ENCODE data around the gene NUCKS1.

Gene NUCKS1

GRCh38 chr1:205711105-205712048 is 38.6 kb downstream of the NUCKS1 start:
- peak overlapping the region; percentile 24 for H3K27ac ChIP-seq
- H3K79me2 ChIP-seq (ENCODE audit: insufficient read depth, low read depth), result no peaks in the 10 kb centered on the region
- H3K4me3 ChIP-seq (IDR thresholded peaks at IDR 0.05; ENCODE audit: insufficient read depth, low read depth, low read length), result no peak overlapping the region
- H4K20me1 ChIP-seq (ENCODE audit: insufficient read depth), result no peaks in the 10 kb centered on the region
- no peak overlapping the region for H2AFZ ChIP-seq (ENCODE audit: low read depth)
- H3K4me1 ChIP-seq (ENCODE audit: low read depth, poor library complexity, severe bottlenecking), result peaks cover 4% of the 10 kb centered on the region
- no peaks in the 10 kb centered on the region for H3K27me3 ChIP-seq (ENCODE audit: insufficient read depth, low read depth)
- H3K36me3 ChIP-seq (ENCODE audit: insufficient read depth), result no peaks in the 10 kb centered on the region
- H3K9ac ChIP-seq, result no peak overlapping the region
- peak; percentile 96 for TF ChIP-seq CTCF (conservative IDR thresholded peaks at IDR 0.05; ENCODE audit: low read depth, low read length)
- no peak overlapping the region for H3K4me2 ChIP-seq

- Histone ChIP-seq H3K4me2 (no peak overlapping the region), H3K9ac (no peak overlapping the region), H4K20me1 (ENCODE audit: insufficient read depth) (no peaks in the 10 kb centered on the region), H3K27me3 (ENCODE audit: insufficient read depth, low read depth) (no peaks in the 10 kb centered on the region), H3K27ac (no peak overlapping the region), H3K4me3 (IDR thresholded peaks at IDR 0.05; ENCODE audit: insufficient read depth, low read depth, low read length) (no peak overlapping the region), H3K79me2 (ENCODE audit: insufficient read depth, low read depth) (no peaks in the 10 kb centered on the region), H2AFZ (ENCODE audit: low read depth) (no peak overlapping the region), H3K4me1 (ENCODE audit: low read depth, poor library complexity, severe bottlenecking) (peaks cover 4% of the 10 kb centered on the region), H3K36me3 (ENCODE audit: insufficient read depth) (no peaks in the 10 kb centered on the region)
- TF ChIP-seq CTCF (conservative IDR thresholded peaks at IDR 0.05; ENCODE audit: low read depth, low read length), result no peak
Measured at GRCh38 chr1:205710201-205711062, 39.5 kb downstream of the NUCKS1 start.

- Histone ChIP-seq H4K20me1 (ENCODE audit: insufficient read depth) (no peaks in the 10 kb centered on the region), H3K36me3 (ENCODE audit: insufficient read depth) (no peaks in the 10 kb centered on the region), H3K4me1 (ENCODE audit: low read depth, poor library complexity, severe bottlenecking) (peaks cover 4% of the 10 kb centered on the region), H3K4me2 (no peak overlapping the region), H3K9ac (no peak overlapping the region), H3K27ac (no peak overlapping the region), H3K27me3 (ENCODE audit: insufficient read depth, low read depth) (no peaks in the 10 kb centered on the region), H3K4me3 (IDR thresholded peaks at IDR 0.05; ENCODE audit: insufficient read depth, low read depth, low read length) (no peak overlapping the region), H2AFZ (ENCODE audit: low read depth) (no peak overlapping the region), H3K79me2 (ENCODE audit: insufficient read depth, low read depth) (no peaks in the 10 kb centered on the region)
- TF ChIP-seq CTCF (conservative IDR thresholded peaks at IDR 0.05; ENCODE audit: low read depth, low read length), result no peak
Measured at GRCh38 chr1:205709640-205710039, 40.3 kb downstream of the NUCKS1 start.

- TF ChIP-seq CTCF (conservative IDR thresholded peaks at IDR 0.05; ENCODE audit: low read depth, low read length), result no peak
- Histone ChIP-seq H4K20me1 (ENCODE audit: insufficient read depth) (no peaks in the 10 kb centered on the region), H3K4me1 (ENCODE audit: low read depth, poor library complexity, severe bottlenecking) (peaks cover 4% of the 10 kb centered on the region), H3K36me3 (ENCODE audit: insufficient read depth) (no peaks in the 10 kb centered on the region), H3K79me2 (ENCODE audit: insufficient read depth, low read depth) (no peaks in the 10 kb centered on the region), H3K27ac (no peak overlapping the region), H3K4me2 (no peak overlapping the region), H3K9ac (no peak overlapping the region), H2AFZ (ENCODE audit: low read depth) (no peak overlapping the region), H3K27me3 (ENCODE audit: insufficient read depth, low read depth) (no peaks in the 10 kb centered on the region), H3K4me3 (IDR thresholded peaks at IDR 0.05; ENCODE audit: insufficient read depth, low read depth, low read length) (no peak overlapping the region)
Measured at GRCh38 chr1:205709059-205709398, 41.0 kb downstream of the NUCKS1 start.
